GM19351 (cell line): ENCODE results near the gene TCF7L2.
A peak's percentile ranks its signal among the peaks of the same experiment; 100 is the strongest.

ENCODE experiments used
- ATAC-seq: cut with Tn5 transposase; IDR thresholded peaks from one replicate; pipeline ENCODE4 v1.9.1; 2021; ENCODE audit warnings: mild to moderate bottlenecking, moderate library complexity; ENCODE audit not compliant: unreplicated experiment

Gene TCF7L2

GRCh38 chr10:112963835-112964234 lies 13.8 kb downstream of the TCF7L2 start:
- no peak for ATAC-seq

DNA sequence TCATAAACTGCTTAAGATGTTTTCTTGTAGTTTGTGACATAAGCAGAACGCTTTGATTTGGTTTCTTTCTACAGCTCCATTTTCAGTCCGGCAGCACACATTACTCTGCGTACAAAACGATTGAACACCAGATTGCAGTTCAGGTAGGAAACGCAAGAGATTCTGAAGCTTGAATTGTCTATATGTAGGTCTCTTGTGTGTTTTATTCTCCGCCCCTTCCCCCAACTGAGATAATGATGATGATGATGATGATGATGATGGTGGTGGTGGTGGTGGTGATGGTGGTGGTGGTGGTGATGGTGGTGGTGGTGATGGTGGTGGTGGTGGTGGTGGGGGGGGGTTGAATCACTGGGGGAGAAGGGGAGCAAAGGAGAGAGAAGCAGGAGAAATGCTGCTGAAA lies 14.4 kb downstream of the TCF7L2 start:
- no peak for ATAC-seq

GRCh38 chr10:112966194-112966855 lies 16.3 kb downstream of the TCF7L2 start:
- ATAC-seq = no peak

GRCh38 chr10:112967200-112967599 lies 17.2 kb downstream of the TCF7L2 start:
- no peak for ATAC-seq

DNA sequence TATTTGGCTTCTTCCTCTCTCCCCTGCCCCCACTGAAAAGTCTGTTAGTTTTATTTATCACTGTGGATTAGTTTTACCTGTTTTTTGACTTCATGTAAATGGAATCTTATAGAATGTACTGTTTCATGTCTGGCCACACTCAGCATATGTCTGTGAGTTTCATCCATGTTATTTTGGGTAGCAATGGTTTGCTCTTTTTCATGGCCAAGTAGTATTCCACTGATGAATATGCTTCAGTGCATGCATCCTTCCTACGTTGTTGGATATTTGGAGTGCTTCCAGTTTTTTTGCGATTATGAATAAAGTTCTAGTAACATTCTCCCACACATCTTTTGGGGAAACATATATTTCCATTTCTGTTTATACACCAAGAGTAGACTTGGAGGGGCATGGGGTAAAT lies 19.1 kb downstream of the TCF7L2 start:
- no peak for ATAC-seq

DNA sequence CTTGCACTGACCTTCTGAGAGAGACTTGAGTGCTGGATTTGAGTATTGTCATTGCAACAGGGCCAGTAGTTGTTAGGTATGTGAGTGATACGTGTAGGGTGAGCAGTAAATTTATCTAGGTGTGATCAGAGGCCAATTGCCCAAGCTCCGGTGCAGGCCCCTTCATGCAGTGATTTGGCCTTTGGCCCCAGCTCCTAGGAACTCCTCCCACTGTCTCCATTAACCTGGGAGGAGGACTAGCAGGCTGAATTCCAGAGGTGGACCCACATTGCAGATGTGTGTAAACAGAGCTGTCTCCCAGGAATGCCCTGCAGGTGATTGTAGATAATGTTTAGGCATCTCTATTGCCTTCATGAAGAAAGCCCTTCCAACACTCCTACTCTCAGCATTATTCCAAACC lies 19.5 kb downstream of the TCF7L2 start:
- ATAC-seq = no peak

DNA sequence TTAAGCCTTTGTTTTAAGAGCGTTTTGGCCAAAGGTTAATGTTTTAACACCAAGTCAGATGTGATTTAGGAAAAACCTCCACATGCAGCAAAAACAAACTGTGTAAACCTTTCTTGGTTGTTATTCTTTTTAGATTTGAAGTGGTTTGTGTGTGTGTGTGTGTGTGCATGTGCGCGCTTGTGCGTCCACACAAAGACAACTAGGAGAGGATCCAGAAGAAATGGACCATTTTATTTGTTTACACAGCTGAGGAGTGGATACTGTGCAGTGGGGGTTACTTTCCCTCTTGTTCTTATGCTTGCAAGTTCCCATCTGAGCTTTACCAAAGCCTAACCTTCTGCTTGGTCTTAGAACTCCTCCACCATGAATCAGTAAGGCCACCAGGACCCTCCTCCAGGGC lies 20.0 kb downstream of the TCF7L2 start:
- ATAC-seq = no peak

- no peak for ATAC-seq
Measured at GRCh38 chr10:112972606-112973005, 22.6 kb downstream of the TCF7L2 start.

DNA sequence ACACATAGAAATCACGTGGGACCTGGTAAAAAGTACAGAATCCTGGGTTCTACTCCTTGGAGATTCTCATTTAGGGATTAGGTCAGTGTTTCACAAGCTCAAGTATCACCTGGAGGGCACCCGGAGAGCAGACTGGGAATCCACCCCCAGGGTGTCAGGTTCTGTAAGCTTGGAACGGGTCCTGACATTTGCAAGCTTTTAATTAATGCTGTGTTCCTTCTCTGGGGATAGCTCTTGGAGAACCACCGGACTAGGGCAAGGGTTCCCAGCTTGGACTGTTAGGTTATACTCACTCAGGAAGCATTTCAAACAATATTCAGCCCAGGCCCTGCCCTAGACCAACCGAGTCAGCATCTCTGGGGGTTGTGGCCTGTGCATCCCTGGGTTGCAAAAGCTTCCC lies 23.0 kb downstream of the TCF7L2 start:
- ATAC-seq = no peak

DNA sequence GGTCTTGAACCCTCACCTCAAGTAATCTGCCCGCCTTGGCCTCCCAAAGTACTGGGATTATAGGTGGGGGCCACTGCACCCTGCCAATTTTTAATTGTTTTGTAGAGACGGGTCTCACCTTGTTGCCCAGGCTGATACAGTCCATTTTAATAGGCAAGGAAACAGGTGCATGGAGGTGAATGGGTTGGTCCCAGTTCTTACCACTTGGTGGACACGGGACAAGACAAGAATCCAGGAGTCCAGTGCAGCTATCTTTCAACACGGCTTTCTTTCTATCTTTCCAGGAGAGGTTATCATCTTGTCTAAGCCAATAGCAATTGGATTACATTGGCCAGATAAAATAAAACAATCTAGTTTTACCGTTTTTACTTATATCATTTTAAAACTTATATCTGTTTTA lies 23.8 kb downstream of the TCF7L2 start:
- ATAC-seq = no peak

GRCh38 chr10:112977426-112977898 lies 27.4 kb downstream of the TCF7L2 start:
- no peak for ATAC-seq

- ATAC-seq = no peak
Measured at GRCh38 chr10:112979927-112980326, 29.9 kb downstream of the TCF7L2 start.

DNA sequence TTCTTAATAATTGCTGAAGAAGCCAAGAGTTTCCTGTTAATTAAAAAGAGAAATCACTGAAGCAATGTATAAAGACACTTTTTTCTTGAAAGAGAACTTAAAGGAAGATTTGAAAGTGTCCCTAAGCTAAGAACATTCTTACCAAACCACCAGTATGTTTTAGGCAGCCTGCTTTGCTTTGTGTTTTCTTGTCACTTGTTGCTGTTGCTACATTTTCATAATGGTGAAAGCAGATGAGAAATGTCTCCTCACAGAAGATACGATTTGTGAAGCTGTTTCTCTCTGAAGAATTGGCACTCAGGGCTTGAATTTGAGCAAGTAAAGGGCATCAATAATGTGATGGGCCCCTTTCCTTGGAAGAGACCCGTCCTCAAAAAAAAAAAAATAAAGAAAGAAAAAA lies 30.9 kb downstream of the TCF7L2 start:
- no peak for ATAC-seq

DNA sequence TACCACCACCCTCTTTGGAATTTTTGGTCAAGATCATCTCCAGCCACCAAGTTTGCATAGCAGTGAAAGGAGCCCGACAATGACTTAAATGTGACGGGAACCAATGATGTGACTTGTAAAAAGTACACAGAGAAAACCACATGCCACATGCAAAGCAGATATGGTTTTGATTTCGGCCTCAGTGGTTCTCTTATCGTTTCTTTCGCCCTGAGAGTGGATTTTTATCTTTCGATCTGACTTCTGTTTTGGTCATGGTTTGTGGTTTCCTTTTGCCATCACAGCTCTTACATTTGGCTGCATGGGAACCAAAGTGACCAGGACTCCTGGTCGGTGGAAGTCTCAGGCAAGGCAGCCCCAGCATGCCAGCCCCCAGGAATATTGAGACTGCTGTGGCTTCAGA lies 31.5 kb downstream of the TCF7L2 start:
- peak; percentile 93 for ATAC-seq

DNA sequence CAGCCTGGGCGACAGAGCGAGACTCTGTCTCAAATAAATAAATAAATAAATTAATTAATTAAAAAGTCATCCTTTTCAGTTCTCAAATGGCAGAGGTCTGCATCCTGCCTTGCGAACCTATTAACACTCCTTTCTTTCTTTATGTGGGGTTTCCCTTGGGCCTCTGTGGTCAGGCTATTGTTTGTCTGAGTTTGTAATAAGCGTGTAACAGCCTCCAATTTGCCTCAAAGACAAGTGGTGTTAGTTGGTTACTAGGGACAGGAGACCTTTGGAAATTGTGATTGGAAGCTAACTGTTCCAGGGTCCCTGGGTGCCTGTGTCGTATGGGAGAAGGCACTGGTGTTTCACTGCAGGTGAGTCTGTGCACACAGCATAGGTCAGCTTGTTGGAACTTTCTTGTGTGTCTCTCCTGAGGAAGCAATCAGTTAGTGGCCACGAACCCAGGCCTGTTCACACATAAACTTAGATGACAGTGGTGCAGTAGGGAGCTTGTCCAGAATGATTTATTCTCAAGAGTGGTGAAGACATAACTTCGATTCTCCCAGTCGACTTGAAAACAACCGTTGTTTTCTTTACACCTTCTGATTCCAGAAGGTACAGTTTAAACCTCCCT lies 33.5 kb downstream of the TCF7L2 start:
- no peak for ATAC-seq

DNA sequence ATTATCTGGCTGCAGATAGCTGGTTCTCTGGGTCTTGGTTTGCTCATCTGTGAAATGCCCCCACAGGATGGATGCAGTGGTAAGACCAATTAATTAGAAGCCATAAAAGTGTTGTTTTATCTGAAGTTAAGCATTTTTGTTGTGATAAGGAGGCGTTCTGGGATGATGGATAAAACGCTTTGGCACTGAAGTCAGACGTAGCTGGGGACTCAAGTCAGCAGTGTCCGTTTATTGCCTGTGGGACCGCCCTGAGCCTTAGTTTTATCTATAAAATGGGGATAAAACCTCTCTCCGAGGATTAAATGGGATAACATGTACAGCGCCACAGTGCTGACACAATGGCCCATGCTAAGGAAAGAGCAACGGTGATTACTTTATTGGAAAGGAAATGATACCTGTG lies 34.7 kb downstream of the TCF7L2 start:
- no peak for ATAC-seq

- ATAC-seq = no peak
Measured at GRCh38 chr10:112985690-112986543, 35.9 kb downstream of the TCF7L2 start.

DNA sequence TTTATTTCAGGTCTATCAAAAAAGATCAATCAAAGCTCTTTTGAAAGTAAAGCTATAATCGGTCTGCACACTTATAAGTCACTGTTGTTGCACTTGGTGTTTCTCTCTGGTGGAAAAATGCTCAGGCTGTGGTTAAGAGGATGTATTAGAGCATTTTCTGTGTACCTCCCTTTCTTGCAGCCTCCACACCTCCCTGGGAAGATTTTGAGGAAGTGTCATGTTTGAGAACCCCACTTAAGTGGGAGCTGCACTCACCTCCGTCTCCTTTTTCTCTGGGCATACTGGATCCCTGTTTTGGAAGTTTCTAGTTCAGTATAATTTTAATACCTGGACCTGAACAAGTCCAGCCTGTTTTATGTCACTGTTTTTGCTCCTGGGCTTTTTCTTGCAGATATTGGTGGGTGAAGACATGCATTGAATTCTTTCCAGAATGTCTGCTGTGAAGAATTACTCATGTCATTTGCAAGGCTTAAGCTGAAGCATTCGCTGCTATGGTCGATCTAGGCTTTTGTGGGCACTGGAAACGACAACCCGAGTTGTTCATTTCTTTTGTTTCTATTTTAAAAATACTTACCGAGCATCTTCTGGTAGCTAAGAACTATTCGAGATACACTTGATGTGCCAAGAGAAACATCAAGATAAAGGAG lies 36.6 kb downstream of the TCF7L2 start:
- ATAC-seq = no peak

- ATAC-seq = no peak
Measured at GRCh38 chr10:112988839-112989406, 38.9 kb downstream of the TCF7L2 start.

- no peak for ATAC-seq
Measured at GRCh38 chr10:112989826-112990225, 39.8 kb downstream of the TCF7L2 start.

GRCh38 chr10:112990271-112990670 lies 40.2 kb downstream of the TCF7L2 start:
- no peak for ATAC-seq
